SK-N-SH treated with all-trans-retinoic acid at 6 μM for 48 hours (cell line): ENCODE results near the gene TRPM7.

ENCODE experiments used
- ATAC-seq: fragments of 200-7000 bp; cut with Tn5 transposase; 3 replicates; pipeline ENCODE4 v1.9.1; 2020; ENCODE audit warnings: mild to moderate bottlenecking, moderate library complexity
- BACH2 ChIP-seq: fragments of 250-450 bp; sonication (Bioruptor Pico); IDR thresholded peaks from 2 replicates; pipeline ENCODE4 v1.9.0; 2021; ENCODE audit warnings: mild to moderate bottlenecking, borderline replicate concordance
- CREB5 ChIP-seq: fragments of 250-450 bp; sonication (Bioruptor Pico); IDR thresholded peaks from 2 replicates; pipeline ENCODE4 v1.5.1; 2020; ENCODE audit warnings: low read depth, mild to moderate bottlenecking, moderate library complexity
- CSDC2 ChIP-seq: fragments of 250-450 bp; sonication (Bioruptor Pico); IDR thresholded peaks from 2 replicates; pipeline ENCODE4 v1.5.0; 2020; ENCODE audit warnings: mild to moderate bottlenecking, moderate library complexity
- CSRNP3 ChIP-seq: fragments of 250-450 bp; sonication (Bioruptor Pico); IDR thresholded peaks from 2 replicates; pipeline ENCODE4 v1.5.1; 2021; ENCODE audit warnings: mild to moderate bottlenecking, moderate library complexity
- ESRRG ChIP-seq: fragments of 250-450 bp; sonication (Bioruptor Pico); IDR thresholded peaks from 2 replicates; pipeline ENCODE4 v1.6.1; 2021; ENCODE audit warnings: mild to moderate bottlenecking
- GLIS3 ChIP-seq: fragments of 250-450 bp; sonication (Bioruptor Pico); IDR thresholded peaks from 2 replicates; pipeline ENCODE4 v1.5.0; 2020; ENCODE audit warnings: mild to moderate bottlenecking, moderate library complexity
- ISL1 ChIP-seq: fragments of 250-450 bp; sonication (Bioruptor Pico); IDR thresholded peaks from 2 replicates; pipeline ENCODE4 v2.1.2; 2022; ENCODE audit warnings: mild to moderate bottlenecking, moderate library complexity
- OSR1 ChIP-seq: fragments of 250-450 bp; sonication (Bioruptor Pico); IDR thresholded peaks from 2 replicates; pipeline ENCODE4 v1.8.0; 2022; ENCODE audit warnings: moderate library complexity, mild to moderate bottlenecking, inconsistent platforms
- PATZ1 ChIP-seq: fragments of 250-450 bp; sonication (Bioruptor Pico); IDR thresholded peaks from 2 replicates; pipeline ENCODE4 v1.8.0; 2020; ENCODE audit warnings: mild to moderate bottlenecking, moderate library complexity, borderline replicate concordance
- PPARA ChIP-seq: fragments of 250-450 bp; sonication (Bioruptor Pico); IDR thresholded peaks from 2 replicates; pipeline ENCODE4 v1.5.0; 2020; ENCODE audit warnings: mild to moderate bottlenecking, borderline replicate concordance
- RARB ChIP-seq: fragments of 250-450 bp; sonication (Bioruptor Pico); IDR thresholded peaks from 2 replicates; pipeline ENCODE4 v1.8.0; 2021; ENCODE audit warnings: mild to moderate bottlenecking, moderate library complexity
- SNAI2 ChIP-seq: fragments of 250-450 bp; sonication (Bioruptor Pico); IDR thresholded peaks from 2 replicates; pipeline ENCODE4 v1.5.0; 2020; ENCODE audit warnings: mild to moderate bottlenecking, moderate library complexity
- TOX ChIP-seq: fragments of 250-450 bp; sonication (Bioruptor Pico); IDR thresholded peaks from 2 replicates; pipeline ENCODE4 v1.8.0; 2021; ENCODE audit warnings: mild to moderate bottlenecking, moderate library complexity, borderline replicate concordance
- TSHZ2 ChIP-seq: fragments of 250-450 bp; sonication (Bioruptor Pico); IDR thresholded peaks from 2 replicates; pipeline ENCODE4 v1.5.0; 2020; ENCODE audit warnings: mild to moderate bottlenecking, moderate library complexity
- ZC3H10 ChIP-seq: fragments of 250-450 bp; sonication (Bioruptor Pico); IDR thresholded peaks from 2 replicates; pipeline ENCODE4 v1.5.1; 2021; ENCODE audit warnings: mild to moderate bottlenecking, moderate library complexity
- ZFP3 ChIP-seq: fragments of 250-450 bp; sonication (Bioruptor Pico); IDR thresholded peaks from 2 replicates; pipeline ENCODE4 v1.5.0; 2020; ENCODE audit warnings: mild to moderate bottlenecking, moderate library complexity
- ZFP30 ChIP-seq: fragments of 450-650 bp; formaldehyde crosslinking; IDR thresholded peaks from 2 replicates; pipeline ENCODE4 v1.5.0; 2022; ENCODE audit warnings: mild to moderate bottlenecking, moderate library complexity
- ZNF565 ChIP-seq: fragments of 450-650 bp; formaldehyde crosslinking; conservative IDR thresholded peaks from 2 replicates; pipeline ENCODE4 v1.5.0; 2020; ENCODE audit warnings: low read depth, mild to moderate bottlenecking, moderate library complexity
- ZNF70 ChIP-seq: fragments of 450-650 bp; formaldehyde crosslinking; IDR thresholded peaks from 2 replicates; pipeline ENCODE4 v1.5.0; 2020; ENCODE audit warnings: mild to moderate bottlenecking, moderate library complexity

TRPM7 gene

GRCh38 chr15:50593761-50594160 lies 92.8 kb downstream of the TRPM7 start:
- no peak for ATAC-seq
- TF ChIP-seq ZFP3: no peak
- TF ChIP-seq ZC3H10: no peak
- TF ChIP-seq OSR1 (CRISPR knock-in tag): no peak
- TF ChIP-seq PATZ1 (CRISPR knock-in tag): no peak
- no peak for TF ChIP-seq GLIS3 (CRISPR knock-in tag)
- TF ChIP-seq CREB5: no peak
- TF ChIP-seq ISL1: no peak
- no peak for TF ChIP-seq SNAI2 (CRISPR knock-in tag)
- TF ChIP-seq CSDC2: no peak
- TF ChIP-seq ESRRG (CRISPR knock-in tag): no peak
- TF ChIP-seq PPARA (CRISPR knock-in tag): no peak
- no peak for TF ChIP-seq ZNF70
- no peak for TF ChIP-seq ZNF565 (CRISPR knock-in tag)
- no peak for TF ChIP-seq BACH2 (CRISPR knock-in tag)
- TF ChIP-seq ZFP30 (CRISPR knock-in tag): no peak
- TF ChIP-seq RARB: no peak

GRCh38 chr15:50590288-50590687 lies 96.3 kb downstream of the TRPM7 start:
- TF ChIP-seq OSR1 (CRISPR knock-in tag): no peak
- no peak for TF ChIP-seq CSRNP3 (CRISPR knock-in tag)
- TF ChIP-seq CSDC2: no peak
- no peak for TF ChIP-seq RARB
- TF ChIP-seq PATZ1 (CRISPR knock-in tag): no peak
- no peak for TF ChIP-seq CREB5
- no peak for TF ChIP-seq ZC3H10
- no peak for TF ChIP-seq ZNF70
- no peak for TF ChIP-seq ISL1
- no peak for TF ChIP-seq ZFP3
- TF ChIP-seq ESRRG (CRISPR knock-in tag): no peak
- TF ChIP-seq TOX (CRISPR knock-in tag): no peak
- no peak for TF ChIP-seq TSHZ2
- no peak for ATAC-seq

- no peak for TF ChIP-seq CSRNP3 (CRISPR knock-in tag)
- TF ChIP-seq ZNF565 (CRISPR knock-in tag): no peak
- TF ChIP-seq RARB: no peak
- no peak for ATAC-seq
These were observed 109.1 kb downstream of the TRPM7 start for GRCh38 chr15:50577492-50577891.
